ENCODE measurements around the gene TAC4. TPM values are rescaled to one million over a fixed set of nuclear protein-coding genes. Genes with fewer than 3 reads are reported as not detected.
A peak's percentile ranks its signal among the peaks of the same experiment; 100 is the strongest.

Gene TAC4
- total RNA-seq, 2 experiments from 2014 or later: not detected

- no peak for DNase-seq (ENCODE audit: low spot score)
- peaks cover 45% of the 10 kb centered on the region for H3K36me3 ChIP-seq (ENCODE audit: insufficient read depth, low read length)
- CTCF ChIA-PET (ENCODE audit: unreplicated experiment): no interaction called here
These were observed 13.6 kb downstream of the TAC4 start for GRCh38 chr17:49834118-49834743.

GRCh38 chr17:49832840-49833599, 14.8 kb downstream of the TAC4 start:
- TF ChIP-seq EZH2phosphoT487 (IDR thresholded peaks at IDR 0.05; ENCODE audit: borderline replicate concordance, low read depth, low read length) (no peak), CTCF (conservative IDR thresholded peaks at IDR 0.05; ENCODE audit: low read length) (no peak)
- H3K79me2 ChIP-seq (ENCODE audit: insufficient read depth, low read depth, low read length): no peaks in the 10 kb centered on the region
- H2AFZ ChIP-seq (ENCODE audit: low read length): no peak overlapping the region
- no peak for DNase-seq (ENCODE audit: low spot score)
- no peaks in the 10 kb centered on the region for H3K9me3 ChIP-seq (ENCODE audit: low read length)
- peaks cover 5% of the 10 kb centered on the region for H3K4me1 ChIP-seq (ENCODE audit: insufficient read depth, low read length, poor library complexity, severe bottlenecking)
- no peak overlapping the region for H3K4me2 ChIP-seq (ENCODE audit: low read length)
- H4K20me1 ChIP-seq (ENCODE audit: insufficient read depth, low read length): 0 out of 2 replicates have a peak, but pooled peaks cover 4% of the 10 kb centered on the region
- no peak overlapping the region for H3K27ac ChIP-seq (ENCODE audit: low read depth, low read length, poor library complexity, severe bottlenecking)
- ChIA-PET POLR2A (no interaction called here), CTCF (ENCODE audit: unreplicated experiment) (no interaction called here)
- H3K4me3 ChIP-seq (ENCODE audit: low read depth, low read length, poor library complexity, severe bottlenecking): no peak overlapping the region
- TSS peak; percentile 7 for BruUV-seq (replicated peaks)
- H3K36me3 ChIP-seq (ENCODE audit: insufficient read depth, low read length): peaks cover 55% of the 10 kb centered on the region
- H3K9me2 ChIP-seq (ENCODE audit: insufficient read depth, low read length): no peaks in the 10 kb centered on the region
- intact Hi-C loops (cut with micrococcal nuclease; ENCODE audit: unreplicated experiment): no loop called here

More at GRCh38 chr17:49834118-49834743, 13.6 kb downstream of the TAC4 start:
- H4K20me1 ChIP-seq (ENCODE audit: insufficient read depth, low read length): 0 out of 2 replicates have a peak, but pooled peaks cover 4% of the 10 kb centered on the region
- TF ChIP-seq CTCF (conservative IDR thresholded peaks at IDR 0.05; ENCODE audit: low read length): no peak
- TF ChIP-seq EZH2phosphoT487 (IDR thresholded peaks at IDR 0.05; ENCODE audit: borderline replicate concordance, low read depth, low read length): no peak
- H3K79me2 ChIP-seq (ENCODE audit: insufficient read depth, low read depth, low read length): no peaks in the 10 kb centered on the region
- peaks cover 5% of the 10 kb centered on the region for H3K4me1 ChIP-seq (ENCODE audit: insufficient read depth, low read length, poor library complexity, severe bottlenecking)
- intact Hi-C loops (cut with micrococcal nuclease; ENCODE audit: unreplicated experiment): no loop called here
- H3K27ac ChIP-seq (ENCODE audit: low read depth, low read length, poor library complexity, severe bottlenecking): no peak overlapping the region
- BruUV-seq (replicated peaks): no TSS peak
- no peak overlapping the region for H3K4me2 ChIP-seq (ENCODE audit: low read length)
- no peak overlapping the region for H3K4me3 ChIP-seq (ENCODE audit: low read depth, low read length, poor library complexity, severe bottlenecking)
- H2AFZ ChIP-seq (ENCODE audit: low read length): no peak overlapping the region
- H3K9me2 ChIP-seq (ENCODE audit: insufficient read depth, low read length): no peaks in the 10 kb centered on the region
- no peaks in the 10 kb centered on the region for H3K9me3 ChIP-seq (ENCODE audit: low read length)
- POLR2A ChIA-PET: no interaction called here

GRCh38 chr17:49830605-49831004, 17.3 kb downstream of the TAC4 start:
- no TSS peak for BruUV-seq (replicated peaks)
- CTCF ChIA-PET (ENCODE audit: unreplicated experiment): no interaction called here
- H3K27ac ChIP-seq (ENCODE audit: low read depth, low read length, poor library complexity, severe bottlenecking): no peak overlapping the region
- no peak for DNase-seq (ENCODE audit: low spot score)
- intact Hi-C loops (cut with micrococcal nuclease; ENCODE audit: unreplicated experiment): no loop called here
- peaks cover 79% of the 10 kb centered on the region for H3K36me3 ChIP-seq (ENCODE audit: insufficient read depth, low read length)
- TF ChIP-seq EZH2phosphoT487 (IDR thresholded peaks at IDR 0.05; ENCODE audit: borderline replicate concordance, low read depth, low read length) (no peak), CTCF (conservative IDR thresholded peaks at IDR 0.05; ENCODE audit: low read length) (no peak)
- POLR2A ChIA-PET: interaction anchor here (0.6 to 0.7 kb wide), 2 partner anchors 203 to 469 kb away, joined by 3 to 4 read pairs; no protein-coding TSS in a partner anchor
- peaks cover under 1% of the 10 kb centered on the region for H3K4me1 ChIP-seq (ENCODE audit: insufficient read depth, low read length, poor library complexity, severe bottlenecking)
- no peak overlapping the region for H3K4me3 ChIP-seq (ENCODE audit: low read depth, low read length, poor library complexity, severe bottlenecking)
- no peak overlapping the region for H3K4me2 ChIP-seq (ENCODE audit: low read length)
- H3K9me2 ChIP-seq (ENCODE audit: insufficient read depth, low read length): no peaks in the 10 kb centered on the region
- no peak overlapping the region for H2AFZ ChIP-seq (ENCODE audit: low read length)
- no peaks in the 10 kb centered on the region for H3K9me3 ChIP-seq (ENCODE audit: low read length)
- H4K20me1 ChIP-seq (ENCODE audit: insufficient read depth, low read length): no peaks in the 10 kb centered on the region
- no peaks in the 10 kb centered on the region for H3K79me2 ChIP-seq (ENCODE audit: insufficient read depth, low read depth, low read length)
